GM18498 (cell line): Measurements from ENCODE around the gene CFAP206.
"Not testable (repeated sequence)": the region's sequence is repeated elsewhere in the genome, so short reads cannot be mapped to it uniquely, and the experiment has no call there.

Experiments
- ATAC-seq: cut with Tn5 transposase; IDR thresholded peaks from one replicate; pipeline ENCODE4 v1.9.1; 2021; ENCODE audit warnings: mild to moderate bottlenecking, moderate library complexity; ENCODE audit not compliant: unreplicated experiment

Gene CFAP206

DNA sequence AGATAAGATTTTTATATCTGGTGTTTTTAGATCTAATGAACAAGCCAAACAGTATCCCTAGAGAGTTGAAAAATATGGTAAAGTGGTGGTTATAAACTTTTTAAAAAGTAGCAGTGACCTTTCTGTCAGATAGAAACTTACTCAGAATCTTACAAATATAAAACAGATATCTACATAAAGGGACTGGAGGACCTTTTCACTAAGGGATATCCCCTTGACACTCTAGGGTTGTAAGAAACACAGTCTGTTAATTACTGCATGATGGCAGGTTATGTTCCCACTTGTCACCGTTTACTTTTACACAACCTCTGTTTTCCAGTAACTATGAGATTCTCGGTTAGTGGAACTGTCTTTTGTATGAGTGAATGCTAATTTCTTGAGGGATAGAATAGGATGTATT is 11.5 kb downstream of the CFAP206 start:
- no peak for ATAC-seq

- ATAC-seq = no peak
Observed at GRCh38 chr6:87420360-87420759, 12.6 kb downstream of the CFAP206 start.

- no peak for ATAC-seq
Observed at GRCh38 chr6:87421576-87421975, 13.8 kb downstream of the CFAP206 start.

DNA sequence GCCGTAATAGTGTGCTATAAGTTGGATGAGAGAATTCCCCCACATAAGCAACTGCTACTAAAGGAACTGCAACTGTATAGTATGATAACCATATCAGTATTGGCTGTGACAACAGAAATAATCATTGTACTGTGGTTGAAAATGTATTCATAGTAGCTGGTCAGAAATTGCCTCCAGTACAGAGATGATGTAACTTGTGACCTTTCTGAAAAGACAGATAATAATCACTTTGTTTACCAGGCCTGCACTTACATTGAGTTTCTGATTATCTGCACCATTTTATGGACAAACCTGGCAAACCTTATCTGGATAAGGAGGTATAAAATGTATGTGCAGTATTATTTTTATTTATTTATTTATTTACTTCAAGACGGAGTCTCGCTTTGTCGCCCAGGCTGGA is 19.0 kb downstream of the CFAP206 start:
- ATAC-seq = no peak

GRCh38 chr6:87430499-87430898 is 22.7 kb downstream of the CFAP206 start:
- ATAC-seq = no peak

GRCh38 chr6:87431263-87431662 is 23.5 kb downstream of the CFAP206 start:
- no peak for ATAC-seq

GRCh38 chr6:87436435-87436834 is 28.7 kb downstream of the CFAP206 start:
- peak; percentile 52 for ATAC-seq

DNA sequence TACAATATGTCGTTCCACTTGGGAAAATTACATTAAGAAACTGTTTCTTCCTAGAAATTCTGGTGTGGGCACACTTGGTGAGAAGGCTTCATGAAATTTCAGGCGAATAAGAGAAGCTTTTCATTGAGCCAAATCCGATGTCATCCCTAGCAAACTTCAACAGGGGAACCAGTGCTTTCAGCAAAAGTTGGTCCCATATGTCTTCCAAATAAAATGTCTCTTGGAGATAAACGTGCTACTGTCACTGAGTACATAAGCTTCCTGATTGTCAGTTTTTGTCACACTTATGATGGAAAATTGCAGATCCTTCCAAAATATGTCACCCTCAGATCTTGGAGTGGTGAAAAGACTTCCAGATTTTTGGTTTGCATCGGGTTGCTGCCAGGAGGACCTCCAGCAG is 33.9 kb downstream of the CFAP206 start:
- ATAC-seq = no peak

DNA sequence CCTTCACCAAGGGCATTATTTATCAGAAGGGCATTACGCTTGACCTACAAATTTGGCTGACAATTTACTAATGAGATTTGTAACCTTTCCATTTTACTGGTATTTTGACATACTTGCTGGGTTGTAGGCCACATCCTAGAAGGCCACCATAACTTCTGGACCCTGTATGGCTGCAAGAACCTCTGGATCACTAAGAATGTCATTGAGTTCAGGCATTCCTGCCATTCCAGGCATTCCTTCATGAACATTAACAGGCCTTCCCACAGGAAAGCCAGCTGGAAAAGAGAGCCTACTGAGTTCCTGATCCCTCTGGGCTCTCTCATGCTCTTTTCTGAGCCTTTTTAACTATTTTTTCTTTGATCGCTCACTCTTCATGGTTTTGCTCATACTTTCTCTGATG is 36.6 kb downstream of the CFAP206 start:
- no peak for ATAC-seq

- no peak for ATAC-seq
Observed at GRCh38 chr6:87465051-87465450, 57.3 kb downstream of the CFAP206 start.

DNA sequence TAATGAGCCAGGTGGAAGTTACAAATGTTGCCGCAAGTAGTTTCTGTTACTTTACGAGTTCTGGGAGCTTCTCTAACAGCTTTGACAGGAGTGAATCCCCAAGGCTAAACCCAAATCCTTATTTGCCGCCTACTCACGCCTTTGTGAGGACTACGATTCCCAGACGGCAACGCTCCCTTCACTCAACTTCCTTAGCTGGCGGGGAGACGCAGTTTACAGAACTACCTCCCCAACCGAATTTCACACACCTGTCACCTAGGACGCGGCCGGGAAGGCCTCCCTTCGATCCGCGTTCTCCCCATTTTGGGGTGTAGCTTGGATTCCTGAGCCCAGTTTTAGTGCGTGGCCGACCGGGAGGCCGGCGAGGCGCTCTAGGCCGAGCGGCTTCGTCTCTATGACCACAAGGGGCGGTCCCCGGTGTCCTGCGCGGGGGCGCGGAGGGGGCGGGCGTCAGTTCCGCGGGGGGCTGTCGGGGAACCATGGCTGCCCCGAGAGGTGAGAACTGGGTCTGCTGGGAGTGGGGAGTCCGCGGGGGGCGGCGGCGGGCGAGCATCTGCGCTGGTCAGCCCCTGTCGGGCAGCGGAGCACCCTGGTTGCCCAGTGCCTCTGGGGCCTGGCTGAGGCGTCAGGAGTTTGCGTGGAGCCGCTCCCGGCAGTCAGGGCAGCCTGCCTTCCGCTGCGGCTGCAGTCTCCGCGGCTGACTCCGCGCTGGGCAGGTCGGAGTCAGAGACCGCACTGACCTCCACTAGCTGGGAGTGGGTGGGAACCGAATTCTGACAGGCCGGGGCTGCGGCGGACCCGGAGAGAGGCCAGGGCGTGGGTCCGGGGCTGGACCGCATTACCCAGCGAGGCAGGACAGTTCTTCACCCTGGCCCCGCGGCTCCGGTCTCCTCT is 65.0 kb downstream of the CFAP206 start, which contains the start of gene SLC35A1:
TSS of gene SLC35A1 (plus strand) at position 450 of the 894 bp plus-strand sequence. CDS start at position 480, 30 bp downstream.
- peak; percentile 93 for ATAC-seq

DNA sequence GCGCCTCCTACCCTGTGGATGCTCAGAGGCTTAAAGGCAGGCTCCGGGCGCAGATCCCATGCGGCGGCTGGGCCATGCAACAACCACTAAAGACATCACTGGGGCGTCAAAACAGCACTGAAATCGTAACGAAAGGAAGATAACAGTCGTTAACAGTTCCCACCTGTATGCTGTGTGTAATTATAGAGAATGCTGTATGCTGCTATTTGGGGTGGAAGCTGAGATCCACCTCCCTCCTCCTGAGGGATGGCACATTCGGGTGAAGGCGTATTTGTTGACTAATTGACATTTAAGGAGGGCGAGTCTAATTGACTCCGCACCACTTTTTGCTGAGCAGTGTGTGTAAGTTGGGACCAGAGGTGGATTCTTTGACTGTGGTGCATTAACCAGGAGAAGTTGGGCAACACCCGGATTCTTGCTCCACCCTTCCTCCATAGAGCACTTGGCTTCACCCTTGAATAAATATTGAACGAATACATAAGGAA is 65.7 kb downstream of the CFAP206 start:
- ATAC-seq = peak; percentile 74

GRCh38 chr6:87481931-87482330 is 74.2 kb downstream of the CFAP206 start:
- no peak for ATAC-seq

- ATAC-seq = no peak
Observed at GRCh38 chr6:87482366-87482765, 74.6 kb downstream of the CFAP206 start.

GRCh38 chr6:87483929-87484328 is 76.2 kb downstream of the CFAP206 start:
- ATAC-seq = no peak

- no peak for ATAC-seq
Observed at GRCh38 chr6:87484491-87484890, 76.7 kb downstream of the CFAP206 start.

GRCh38 chr6:87487555-87487954 is 79.8 kb downstream of the CFAP206 start:
- ATAC-seq = no peak

DNA sequence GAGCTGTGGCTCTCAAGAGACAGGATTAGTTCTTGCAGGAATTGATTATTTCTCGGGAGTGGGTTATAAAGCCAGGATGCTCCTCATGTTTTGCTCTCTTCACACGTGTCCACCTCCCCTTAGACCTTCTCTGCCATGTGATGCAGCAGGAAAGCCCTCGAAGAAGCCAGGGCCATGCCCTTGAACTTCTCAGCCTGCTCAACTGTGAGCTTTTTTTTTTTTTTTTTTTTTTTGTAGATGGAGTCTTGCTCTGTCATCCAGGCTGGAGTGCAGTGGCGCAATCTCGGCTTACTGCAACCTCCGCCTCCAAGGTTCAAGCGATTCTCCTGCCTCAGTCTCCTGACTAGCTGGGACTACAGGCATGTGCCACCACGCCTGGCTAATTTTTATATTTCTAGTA is 81.6 kb downstream of the CFAP206 start:
- ATAC-seq = not testable (repeated sequence)

DNA sequence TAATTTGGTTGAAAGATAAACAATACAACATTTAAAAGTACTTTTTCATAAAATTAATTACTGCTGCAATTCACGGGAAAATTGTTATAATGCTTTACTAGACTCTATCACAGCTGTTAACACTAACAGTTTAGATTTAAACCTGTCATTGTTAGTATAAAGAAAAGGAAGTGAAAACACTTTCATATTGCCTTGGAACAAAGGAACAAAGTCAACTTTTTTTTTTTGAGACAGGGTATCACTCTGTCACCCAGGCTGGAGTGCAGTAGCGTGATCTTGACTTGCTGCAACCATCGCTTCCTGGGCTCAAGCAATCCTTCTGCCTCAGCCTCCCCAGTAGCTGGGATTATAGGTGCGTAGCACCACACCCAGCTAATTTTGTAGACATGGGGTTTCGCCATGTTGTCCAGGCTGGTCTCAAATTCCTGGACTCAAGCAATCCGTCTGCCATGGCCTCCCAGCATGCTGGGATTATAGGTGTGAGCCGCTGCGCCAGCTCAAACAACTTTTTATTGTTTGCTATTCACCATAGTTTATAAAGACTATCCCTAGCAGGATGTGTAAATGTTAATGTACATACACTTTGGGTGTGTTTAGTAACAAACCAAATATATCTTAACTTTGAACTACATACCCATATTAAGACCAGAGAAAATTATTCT is 87.1 kb downstream of the CFAP206 start:
- peak; percentile 84 for ATAC-seq

DNA sequence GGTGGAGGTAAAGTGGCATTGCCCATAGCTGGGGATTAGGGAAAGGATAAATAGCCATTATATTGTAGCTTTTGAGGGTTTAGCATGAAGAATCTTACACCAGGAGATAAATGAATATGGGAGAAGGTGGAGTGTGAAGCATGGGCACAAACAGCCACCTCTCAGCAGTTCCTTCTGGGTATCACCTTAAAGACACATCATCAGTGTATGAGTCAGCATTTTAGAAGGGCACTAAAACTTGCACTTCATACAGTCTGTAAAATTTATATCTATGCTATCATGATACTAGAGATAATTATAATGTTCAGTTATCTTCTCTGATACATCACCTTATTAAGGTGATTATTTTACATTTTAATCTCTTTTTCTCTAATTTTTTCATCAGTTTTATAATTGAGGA is 90.3 kb downstream of the CFAP206 start:
- ATAC-seq = no peak

GRCh38 chr6:87501809-87502572 is 94.2 kb downstream of the CFAP206 start:
- ATAC-seq = no peak
